GM18520 (cell line): ENCODE data around the gene FBXO34.
"Not testable (repeated sequence)": the region's sequence is repeated elsewhere in the genome, so short reads cannot be mapped to it uniquely, and the experiment has no call there.

Source experiments
- ATAC-seq: cut with Tn5 transposase; IDR thresholded peaks from one replicate; pipeline ENCODE4 v1.9.1; 2021; ENCODE audit not compliant: unreplicated experiment

FBXO34 gene

DNA sequence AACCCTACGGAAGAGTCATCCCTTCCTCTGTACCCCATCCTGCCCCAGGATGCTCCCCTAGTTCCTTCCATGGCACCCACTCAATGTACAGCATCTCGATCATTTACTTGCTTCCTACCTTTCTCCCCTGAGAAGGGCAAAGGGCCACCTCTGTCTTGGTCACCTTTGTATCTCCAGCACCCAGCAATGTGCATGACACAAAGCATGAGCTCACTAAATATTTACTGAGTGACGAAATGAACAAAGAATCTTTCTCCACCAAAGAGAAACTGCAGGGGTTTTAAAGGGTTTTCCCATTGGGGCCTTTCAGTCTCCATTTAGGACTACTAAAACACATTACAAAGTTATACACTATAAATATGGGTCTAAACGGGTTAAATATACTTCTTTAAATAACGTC, 109.8 kb downstream of the FBXO34 start:
- ATAC-seq: no peak

DNA sequence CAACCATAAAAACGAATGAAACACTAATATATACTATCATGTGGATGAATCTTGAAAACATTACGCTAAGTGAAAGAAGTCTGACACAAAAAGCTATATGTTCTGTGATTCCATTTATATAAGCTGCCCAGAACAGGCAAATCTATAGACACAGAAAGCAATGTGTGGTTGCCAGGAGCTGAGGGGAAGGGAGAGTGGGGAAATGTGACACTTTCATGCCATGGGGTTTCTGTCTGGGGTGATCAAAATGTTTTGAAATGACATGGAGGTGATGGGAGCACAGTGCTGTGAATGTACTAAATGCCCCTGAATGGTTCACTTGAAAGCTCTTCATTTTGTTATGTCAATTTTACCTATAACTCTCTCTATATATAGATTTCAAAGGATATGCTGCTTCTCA, 110.3 kb downstream of the FBXO34 start:
- no peak for ATAC-seq

DNA sequence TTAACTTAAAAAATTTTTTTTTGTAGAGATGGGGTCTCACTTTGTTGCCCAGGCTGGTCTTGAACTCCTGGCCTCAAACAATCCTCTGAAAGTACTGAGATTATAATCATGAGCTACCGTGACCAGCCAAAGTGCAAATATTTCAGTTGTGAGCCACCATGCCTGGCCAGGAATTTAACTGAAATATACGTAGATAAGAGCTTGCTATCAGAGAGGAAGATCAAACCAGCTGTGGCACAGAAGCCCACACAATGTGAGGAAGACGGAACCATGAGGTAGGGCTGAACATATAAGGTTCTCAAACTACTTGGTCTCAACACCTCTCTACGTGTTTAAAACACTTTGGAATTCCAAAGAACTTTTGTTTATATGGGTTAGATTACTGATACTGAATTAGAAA, 111.3 kb downstream of the FBXO34 start:
- ATAC-seq: no peak

DNA sequence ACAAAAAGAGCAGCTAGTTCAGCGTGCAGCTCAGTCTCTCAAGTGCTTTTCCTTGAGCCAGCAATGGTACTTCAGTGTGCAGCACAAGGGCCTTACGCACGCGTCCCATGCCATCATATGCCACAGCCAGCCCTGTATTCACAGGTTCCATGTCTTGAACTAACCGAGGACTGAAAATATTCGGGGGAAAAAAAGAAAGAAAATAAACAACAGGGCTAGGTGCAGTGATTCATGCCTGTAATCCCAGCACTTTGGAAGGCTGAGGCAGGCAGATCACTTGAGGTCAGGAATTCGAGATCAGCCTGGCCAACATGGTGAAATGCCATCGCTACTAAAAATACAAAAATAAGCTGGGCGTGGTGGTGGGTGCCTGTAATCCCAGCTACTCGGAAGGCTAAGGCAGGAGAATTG, 111.8 kb downstream of the FBXO34 start:
- ATAC-seq: not testable (repeated sequence)

DNA sequence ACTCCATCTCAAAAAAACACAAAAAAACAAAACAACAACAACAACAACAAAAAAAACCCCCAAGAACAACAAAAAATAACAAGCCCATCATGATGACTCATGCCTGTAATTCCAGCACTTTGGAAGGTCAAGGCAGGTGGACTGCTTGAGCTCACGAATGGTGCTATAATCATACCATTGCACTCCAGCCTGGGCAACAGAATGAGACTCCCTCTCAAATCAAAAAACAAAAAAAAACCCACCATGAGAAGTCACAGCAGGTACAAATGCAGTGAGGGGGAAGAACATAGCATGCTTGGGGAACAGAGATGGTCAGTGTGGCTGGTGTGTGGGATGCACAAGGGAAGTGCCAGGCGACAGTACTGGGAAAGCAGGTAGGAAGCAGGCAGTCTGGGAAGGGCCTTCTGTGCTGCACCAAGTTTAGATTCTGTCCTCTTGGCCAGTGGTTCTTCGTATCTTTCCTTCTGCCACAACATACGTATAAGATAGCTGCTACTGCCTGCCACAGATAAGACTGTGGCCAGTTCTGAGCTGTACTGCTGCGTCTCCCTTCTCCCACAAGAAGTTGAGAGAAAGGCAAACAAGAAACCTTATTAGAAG, 112.4 kb downstream of the FBXO34 start:
- ATAC-seq: no peak

DNA sequence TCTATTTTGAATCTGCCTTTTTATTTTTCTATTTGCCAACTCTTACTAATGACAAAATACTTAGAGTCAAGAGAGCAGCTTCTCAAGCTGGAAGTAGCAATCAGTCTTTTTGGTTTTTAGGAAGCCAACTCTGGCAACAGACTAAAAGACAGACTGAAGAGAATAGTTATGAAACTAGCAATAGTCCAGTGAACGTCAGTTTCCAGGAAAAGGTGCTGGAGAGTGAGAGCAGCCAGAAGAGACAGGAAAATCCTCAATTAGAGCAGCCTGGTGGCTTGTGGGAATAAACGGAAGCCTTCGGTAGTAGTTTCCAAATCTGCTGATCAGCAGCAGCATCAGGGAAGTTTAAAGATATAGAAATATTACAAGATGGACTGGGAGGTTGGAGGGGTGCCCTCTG, 113.3 kb downstream of the FBXO34 start:
- ATAC-seq: no peak

DNA sequence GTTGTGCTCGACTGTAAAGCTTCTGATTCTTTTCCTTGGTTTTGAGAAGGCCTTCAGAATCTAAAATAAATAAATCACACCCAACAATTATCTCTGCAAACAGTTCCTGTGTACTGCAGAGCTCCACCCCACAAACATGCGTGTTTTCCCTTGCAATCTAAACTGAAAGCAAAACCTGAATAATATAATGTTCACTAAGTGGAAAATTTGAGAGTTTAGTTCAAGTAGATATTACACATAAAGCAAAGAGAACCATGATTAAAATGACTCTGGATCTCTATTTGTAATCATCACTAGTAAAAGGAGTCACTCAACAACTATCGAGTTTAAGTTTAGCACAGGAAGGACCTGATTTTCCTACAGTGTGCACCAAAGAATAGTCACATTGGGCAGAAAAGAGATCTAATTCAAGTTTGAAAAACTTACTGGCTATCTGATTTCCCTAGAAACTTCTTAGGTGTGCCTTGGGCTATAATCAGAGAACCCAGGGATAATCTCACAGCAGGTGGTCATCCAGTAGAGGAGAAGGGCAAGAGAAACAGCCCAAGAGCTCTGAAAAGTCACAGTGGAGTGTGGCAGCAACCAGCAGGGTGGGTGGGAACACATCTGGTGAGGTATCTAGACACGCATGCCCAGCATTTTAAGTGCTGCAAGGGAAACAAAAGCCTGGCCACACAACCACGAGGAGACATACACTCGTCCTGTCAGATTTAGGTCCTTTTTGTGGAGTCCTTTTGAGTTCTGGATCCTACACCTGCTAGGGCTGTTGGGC, 115.0 kb downstream of the FBXO34 start:
- no peak for ATAC-seq

DNA sequence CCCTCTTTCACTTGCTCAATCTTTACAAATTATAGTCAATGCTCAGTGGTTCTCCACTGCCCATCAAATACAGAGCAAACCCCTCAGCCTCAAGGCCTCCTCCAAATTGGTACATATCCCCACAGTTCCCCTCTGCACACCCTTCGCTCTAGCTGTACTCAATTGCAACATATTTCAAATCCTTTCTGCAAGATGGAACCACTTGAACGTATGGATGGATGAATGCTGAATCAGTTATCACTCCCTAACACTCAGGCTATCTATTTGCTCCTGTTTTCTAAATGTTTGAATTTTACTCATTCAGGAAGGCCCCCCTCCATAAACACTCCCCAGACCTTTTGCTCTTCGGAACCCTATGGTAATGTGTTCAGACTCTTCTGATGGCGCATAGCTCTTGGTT, 115.9 kb downstream of the FBXO34 start:
- ATAC-seq: no peak

DNA sequence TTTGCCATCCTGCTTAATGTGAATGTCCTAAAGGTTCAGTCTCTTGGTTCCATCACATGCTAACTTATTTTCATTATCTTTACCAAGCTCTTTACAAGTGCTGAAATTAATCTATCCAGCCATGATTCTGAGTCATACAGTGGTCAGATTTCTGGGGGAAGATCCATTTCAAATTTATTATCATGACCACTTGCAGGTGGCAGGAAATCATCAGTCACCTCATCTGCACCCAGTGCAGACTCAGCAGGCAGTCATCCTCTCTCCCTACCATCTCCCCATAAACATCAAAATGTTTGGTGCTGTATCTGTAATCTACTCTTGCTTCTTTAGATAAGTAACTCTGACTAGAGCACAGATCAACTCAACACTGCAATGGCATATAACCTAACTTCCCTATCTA, 116.9 kb downstream of the FBXO34 start:
- ATAC-seq: no peak

DNA sequence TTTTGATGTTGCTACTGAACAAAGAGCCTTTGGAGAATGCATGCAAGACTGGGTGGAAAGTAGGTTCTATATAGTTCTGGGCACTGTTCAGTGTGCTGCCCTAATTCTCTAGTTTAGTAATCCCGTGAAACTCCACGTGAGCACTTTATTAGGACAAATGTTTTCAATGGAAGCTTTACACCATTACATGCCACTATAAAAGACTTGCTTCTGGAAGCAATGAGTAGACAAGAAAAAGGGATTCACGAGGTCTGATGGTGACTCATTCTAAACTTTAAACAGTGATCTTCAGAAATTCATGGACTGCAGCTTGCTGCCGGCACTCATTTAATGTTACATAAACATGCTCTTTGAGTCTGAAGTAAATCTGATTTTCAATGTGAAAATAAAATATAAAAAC, 118.1 kb downstream of the FBXO34 start:
- ATAC-seq: no peak

DNA sequence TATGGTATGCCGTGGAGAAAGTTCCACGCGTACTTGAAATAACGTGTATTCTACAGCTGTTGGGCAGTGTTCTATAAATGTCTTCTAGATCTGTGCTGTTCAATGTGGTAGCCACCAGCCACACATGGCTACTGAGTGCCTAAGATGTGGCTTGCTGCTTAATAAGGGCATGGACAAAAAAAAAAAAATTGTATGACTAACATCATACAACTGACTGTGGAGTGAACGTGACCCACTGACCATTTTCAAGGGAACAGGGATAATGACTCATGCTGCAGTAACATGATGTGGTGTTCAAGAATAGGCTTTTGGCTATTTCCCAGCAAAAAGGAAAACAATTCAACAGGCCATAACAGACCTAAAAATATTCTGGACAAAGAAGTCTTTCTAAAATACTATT, 127.5 kb downstream of the FBXO34 start:
- no peak for ATAC-seq

DNA sequence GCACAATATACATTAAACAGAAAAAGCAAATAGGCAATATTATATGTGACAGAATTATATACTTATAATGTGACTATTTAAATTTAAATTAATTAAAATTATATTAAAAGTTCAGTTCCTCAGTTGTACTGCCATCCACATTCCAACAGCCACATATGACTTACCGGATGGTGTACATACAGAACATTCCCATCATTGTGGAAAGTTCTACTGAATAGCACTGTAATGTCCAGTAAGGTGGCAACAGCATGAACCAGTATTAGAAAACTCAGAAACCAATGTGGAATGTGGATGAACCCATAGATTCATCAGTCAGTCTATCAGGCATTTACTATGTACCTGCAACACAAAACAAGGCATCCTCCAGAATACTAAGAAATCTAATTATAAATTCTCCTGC, 128.0 kb downstream of the FBXO34 start:
- no peak for ATAC-seq

DNA sequence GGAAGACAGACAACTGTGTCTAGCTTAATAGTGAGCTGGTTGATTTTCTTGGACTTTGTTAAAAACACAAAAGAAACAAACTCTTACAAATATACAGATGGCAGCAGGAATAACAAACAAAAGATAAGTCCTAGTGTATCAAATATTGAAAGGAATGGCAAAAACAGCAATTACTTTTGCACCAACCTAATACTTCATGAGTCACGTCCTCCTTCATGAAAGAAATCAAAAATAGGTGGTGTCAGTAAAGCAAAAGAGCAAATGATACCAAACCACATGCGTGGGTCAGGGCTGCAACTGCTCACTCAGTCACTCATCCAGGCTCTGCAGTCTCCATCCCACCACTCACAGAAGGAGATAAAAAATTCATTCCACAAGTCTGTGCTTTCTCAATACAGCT, 128.6 kb downstream of the FBXO34 start:
- ATAC-seq: no peak

DNA sequence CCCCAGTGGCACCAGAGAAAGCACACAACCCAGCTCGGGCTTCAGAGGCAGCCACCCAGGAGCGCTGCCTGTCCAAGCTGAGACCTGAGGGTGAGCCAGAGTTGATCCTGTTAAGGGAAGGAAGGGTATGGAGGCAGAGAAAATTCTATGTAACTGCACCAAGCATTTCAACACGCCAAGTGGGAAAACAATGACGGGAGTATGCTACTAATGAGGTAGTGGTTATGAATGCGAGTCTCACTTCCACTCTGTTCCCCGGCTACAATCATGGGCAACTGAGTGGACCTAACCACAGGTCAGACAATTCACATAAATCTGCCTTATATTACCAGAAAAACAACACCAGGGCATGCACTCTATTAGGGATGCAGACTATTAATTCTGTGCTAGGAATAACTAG, 130.5 kb downstream of the FBXO34 start:
- no peak for ATAC-seq
